Measurements from ENCODE around the gene ABAT. TPM values are rescaled to one million over a fixed set of nuclear protein-coding genes. Genes with fewer than 3 reads are reported as not detected.

Gene ABAT
- total and polyA plus RNA-seq, 10 of the 15 experiments (the other 5 are each of a cell fraction or from before 2014, with no cell fraction given) = 1.0 to 10.6 (median 1.9) TPM

DNA sequence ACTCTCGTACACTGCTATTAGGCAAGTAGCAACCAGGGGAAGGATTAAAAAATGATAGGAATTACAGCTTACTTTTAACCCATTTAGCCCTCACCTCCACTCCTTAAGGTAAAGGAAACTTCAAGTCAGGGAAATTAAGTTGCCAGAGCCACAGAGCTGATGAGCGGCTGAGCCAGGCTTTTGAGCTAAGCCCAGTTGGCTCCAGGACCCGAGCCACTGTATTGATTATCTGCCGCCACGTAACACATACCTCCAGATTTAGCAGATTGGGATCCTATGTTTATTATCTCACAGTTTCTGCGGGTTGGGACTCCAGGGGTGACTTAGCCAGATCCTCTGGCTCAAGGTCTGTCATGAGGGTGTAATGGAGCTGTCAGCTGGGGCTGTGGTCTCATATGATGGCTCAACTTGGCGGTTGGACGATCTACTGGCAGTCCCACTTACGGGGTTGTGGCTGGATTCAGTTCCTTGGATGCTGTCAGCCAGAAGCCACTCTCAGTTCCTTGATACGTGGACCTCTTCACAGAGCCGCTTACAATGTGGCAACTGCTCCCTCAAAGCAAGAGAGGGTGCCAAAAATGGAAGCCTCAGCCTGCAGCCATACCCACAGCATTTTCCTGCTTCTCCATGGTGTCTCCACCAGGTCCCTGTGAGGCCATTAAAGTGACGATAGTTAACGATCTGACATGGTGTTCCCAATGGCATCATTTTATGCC is 65.7 kb downstream of the ABAT start:
- no peaks in the 10 kb centered on the region for H4K20me1 ChIP-seq (ENCODE audit: control insufficient read depth, insufficient read depth)
- FAIRE-seq (no peak), DNase-seq (ENCODE audit: low read depth, low spot score) (no peak), ATAC-seq (no peak)
- H3K4me3 ChIP-seq = no peak overlapping the region
- H3K9ac ChIP-seq (ENCODE audit: control insufficient read depth, insufficient read depth, low read length) = no peak overlapping the region
- POLR2A ChIA-PET = no interaction called here
- no peaks in the 10 kb centered on the region for H3K79me2 ChIP-seq (ENCODE audit: control insufficient read depth, insufficient read depth, low read length)
- no peak overlapping the region for H3K27ac ChIP-seq (ENCODE audit: control insufficient read depth, insufficient read depth)
- in situ Hi-C loops (cut with MboI) (loop anchor here (25.0 kb wide), 1 partner anchor 353 kb away; no protein-coding TSS in a partner anchor), intact Hi-C loops (cut with micrococcal nuclease; ENCODE audit: unreplicated experiment) (no loop called here)
- H2AFZ ChIP-seq (ENCODE audit: control insufficient read depth, low read depth, low read length) = no peak overlapping the region
- SMC1A ChIA-PET (ENCODE audit: uncharacterized antibody, unreplicated experiment) = interaction anchor here (0.6 to 1.3 kb wide), 2 partner anchors 11 to 12 kb away, joined by 3 to 5 read pairs; no protein-coding TSS in a partner anchor
- no peak overlapping the region for H3K4me2 ChIP-seq (ENCODE audit: control insufficient read depth, insufficient read depth)
- RAD21 ChIA-PET (ENCODE audit: unreplicated experiment) = no interaction called here
- CTCF ChIA-PET = no interaction called here
- no peaks in the 10 kb centered on the region for H3K27me3 ChIP-seq (replicated peaks in 1 of 2; ENCODE audit: control insufficient read depth in 2 of 2, insufficient read depth in 2 of 2, low read length in 1 of 2)
- H3K36me3 ChIP-seq (ENCODE audit: control insufficient read depth in 2 of 2, insufficient read depth in 2 of 2, low read length in 1 of 2) = no peaks in the 10 kb centered on the region
- no TSS peak for BruUV-seq (replicated peaks)
- TF ChIP-seq, protein P1, sequence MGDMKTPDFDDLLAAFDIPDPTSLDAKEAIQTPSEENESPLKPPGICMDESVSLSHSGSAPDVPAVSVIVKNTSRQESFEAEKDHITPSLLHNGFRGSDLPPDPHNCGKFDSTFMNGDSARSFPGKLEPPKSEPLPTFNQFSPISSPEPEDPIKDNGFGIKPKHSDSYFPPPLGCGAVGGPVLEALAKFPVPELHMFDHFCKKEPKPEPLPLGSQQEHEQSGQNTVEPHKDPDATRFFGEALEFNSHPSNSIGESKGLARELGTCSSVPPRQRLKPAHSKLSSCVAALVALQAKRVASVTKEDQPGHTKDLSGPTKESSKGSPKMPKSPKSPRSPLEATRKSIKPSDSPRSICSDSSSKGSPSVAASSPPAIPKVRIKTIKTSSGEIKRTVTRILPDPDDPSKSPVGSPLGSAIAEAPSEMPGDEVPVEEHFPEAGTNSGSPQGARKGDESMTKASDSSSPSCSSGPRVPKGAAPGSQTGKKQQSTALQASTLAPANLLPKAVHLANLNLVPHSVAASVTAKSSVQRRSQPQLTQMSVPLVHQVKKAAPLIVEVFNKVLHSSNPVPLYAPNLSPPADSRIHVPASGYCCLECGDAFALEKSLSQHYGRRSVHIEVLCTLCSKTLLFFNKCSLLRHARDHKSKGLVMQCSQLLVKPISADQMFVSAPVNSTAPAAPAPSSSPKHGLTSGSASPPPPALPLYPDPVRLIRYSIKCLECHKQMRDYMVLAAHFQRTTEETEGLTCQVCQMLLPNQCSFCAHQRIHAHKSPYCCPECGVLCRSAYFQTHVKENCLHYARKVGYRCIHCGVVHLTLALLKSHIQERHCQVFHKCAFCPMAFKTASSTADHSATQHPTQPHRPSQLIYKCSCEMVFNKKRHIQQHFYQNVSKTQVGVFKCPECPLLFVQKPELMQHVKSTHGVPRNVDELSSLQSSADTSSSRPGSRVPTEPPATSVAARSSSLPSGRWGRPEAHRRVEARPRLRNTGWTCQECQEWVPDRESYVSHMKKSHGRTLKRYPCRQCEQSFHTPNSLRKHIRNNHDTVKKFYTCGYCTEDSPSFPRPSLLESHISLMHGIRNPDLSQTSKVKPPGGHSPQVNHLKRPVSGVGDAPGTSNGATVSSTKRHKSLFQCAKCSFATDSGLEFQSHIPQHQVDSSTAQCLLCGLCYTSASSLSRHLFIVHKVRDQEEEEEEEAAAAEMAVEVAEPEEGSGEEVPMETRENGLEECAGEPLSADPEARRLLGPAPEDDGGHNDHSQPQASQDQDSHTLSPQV (IDR thresholded peaks at IDR 0.05) = no peak
- TF ChIP-seq, protein P2, sequence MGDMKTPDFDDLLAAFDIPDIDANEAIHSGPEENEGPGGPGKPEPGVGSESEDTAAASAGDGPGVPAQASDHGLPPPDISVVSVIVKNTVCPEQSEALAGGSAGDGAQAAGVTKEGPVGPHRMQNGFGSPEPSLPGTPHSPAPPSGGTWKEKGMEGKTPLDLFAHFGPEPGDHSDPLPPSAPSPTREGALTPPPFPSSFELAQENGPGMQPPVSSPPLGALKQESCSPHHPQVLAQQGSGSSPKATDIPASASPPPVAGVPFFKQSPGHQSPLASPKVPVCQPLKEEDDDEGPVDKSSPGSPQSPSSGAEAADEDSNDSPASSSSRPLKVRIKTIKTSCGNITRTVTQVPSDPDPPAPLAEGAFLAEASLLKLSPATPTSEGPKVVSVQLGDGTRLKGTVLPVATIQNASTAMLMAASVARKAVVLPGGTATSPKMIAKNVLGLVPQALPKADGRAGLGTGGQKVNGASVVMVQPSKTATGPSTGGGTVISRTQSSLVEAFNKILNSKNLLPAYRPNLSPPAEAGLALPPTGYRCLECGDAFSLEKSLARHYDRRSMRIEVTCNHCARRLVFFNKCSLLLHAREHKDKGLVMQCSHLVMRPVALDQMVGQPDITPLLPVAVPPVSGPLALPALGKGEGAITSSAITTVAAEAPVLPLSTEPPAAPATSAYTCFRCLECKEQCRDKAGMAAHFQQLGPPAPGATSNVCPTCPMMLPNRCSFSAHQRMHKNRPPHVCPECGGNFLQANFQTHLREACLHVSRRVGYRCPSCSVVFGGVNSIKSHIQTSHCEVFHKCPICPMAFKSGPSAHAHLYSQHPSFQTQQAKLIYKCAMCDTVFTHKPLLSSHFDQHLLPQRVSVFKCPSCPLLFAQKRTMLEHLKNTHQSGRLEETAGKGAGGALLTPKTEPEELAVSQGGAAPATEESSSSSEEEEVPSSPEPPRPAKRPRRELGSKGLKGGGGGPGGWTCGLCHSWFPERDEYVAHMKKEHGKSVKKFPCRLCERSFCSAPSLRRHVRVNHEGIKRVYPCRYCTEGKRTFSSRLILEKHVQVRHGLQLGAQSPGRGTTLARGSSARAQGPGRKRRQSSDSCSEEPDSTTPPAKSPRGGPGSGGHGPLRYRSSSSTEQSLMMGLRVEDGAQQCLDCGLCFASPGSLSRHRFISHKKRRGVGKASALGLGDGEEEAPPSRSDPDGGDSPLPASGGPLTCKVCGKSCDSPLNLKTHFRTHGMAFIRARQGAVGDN (IDR thresholded peaks at IDR 0.05) = no peak
- TF ChIP-seq, protein P3, sequence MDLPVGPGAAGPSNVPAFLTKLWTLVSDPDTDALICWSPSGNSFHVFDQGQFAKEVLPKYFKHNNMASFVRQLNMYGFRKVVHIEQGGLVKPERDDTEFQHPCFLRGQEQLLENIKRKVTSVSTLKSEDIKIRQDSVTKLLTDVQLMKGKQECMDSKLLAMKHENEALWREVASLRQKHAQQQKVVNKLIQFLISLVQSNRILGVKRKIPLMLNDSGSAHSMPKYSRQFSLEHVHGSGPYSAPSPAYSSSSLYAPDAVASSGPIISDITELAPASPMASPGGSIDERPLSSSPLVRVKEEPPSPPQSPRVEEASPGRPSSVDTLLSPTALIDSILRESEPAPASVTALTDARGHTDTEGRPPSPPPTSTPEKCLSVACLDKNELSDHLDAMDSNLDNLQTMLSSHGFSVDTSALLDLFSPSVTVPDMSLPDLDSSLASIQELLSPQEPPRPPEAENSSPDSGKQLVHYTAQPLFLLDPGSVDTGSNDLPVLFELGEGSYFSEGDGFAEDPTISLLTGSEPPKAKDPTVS (IDR thresholded peaks at IDR 0.05; ENCODE audit: low read depth, low read length) = no peak
- TF ChIP-seq RB1 (IDR thresholded peaks at IDR 0.05; ENCODE audit: borderline replicate concordance) (no peak), STAT3 (IDR thresholded peaks at IDR 0.05; ENCODE audit: low read depth, low read length) (no peak), HDGF (IDR thresholded peaks at IDR 0.05) (no peak), MTA2 (IDR thresholded peaks at IDR 0.05; ENCODE audit: low read depth) (no peak)
- no peaks in the 10 kb centered on the region for H3K9me3 ChIP-seq (replicated peaks; ENCODE audit: control insufficient read depth, insufficient read depth, low read length)
- H3K4me1 ChIP-seq (ENCODE audit: control insufficient read depth, insufficient read depth, low read length) = no peaks in the 10 kb centered on the region
- WGBS (ENCODE audit: insufficient coverage, insufficient replicate concordance, low lambda C conversion rate, missing lambda C conversion rate) = 59% methylated on average over 13 of the region's 13 CpGs

Data from GM12878 (cell line).